Occipital lobe (tissue), 2 donors: ENCODE measurements around the gene MADCAM1. TPM values are rescaled to one million over a fixed set of nuclear protein-coding genes. Genes with fewer than 3 reads are reported as not detected.

ENCODE experiments used
- DNase-seq: peaks from one replicate; lab custom pipeline; 2025; lab: John Stamatoyannopoulos, UW
- total RNA-seq: library from RNA; depleted of rRNA; stranded (reverse); fragments of >200 nt; gene quantifications from one replicate; pipeline ENCODE4 v1.2.3, GENCODE V29; 2014

MADCAM1 gene
- total RNA-seq, 1 donor from 2014 or later = 0.16 TPM

- no peak for DNase-seq
Observed at GRCh38 chr19:508204-509150, 12.2 kb downstream of the MADCAM1 start.

GRCh38 chr19:510606-511100, 14.4 kb downstream of the MADCAM1 start:
- DNase-seq = peak; percentile 64

GRCh38 chr19:511101-511851, 15.0 kb downstream of the MADCAM1 start:
- peak; percentile 63 for DNase-seq

GRCh38 chr19:512547-513365, 16.5 kb downstream of the MADCAM1 start:
- DNase-seq = no peak

GRCh38 chr19:513368-514165, 17.3 kb downstream of the MADCAM1 start:
- no peak for DNase-seq

- no peak for DNase-seq
Observed at GRCh38 chr19:514166-514663, 17.9 kb downstream of the MADCAM1 start.

GRCh38 chr19:517721-518597, 21.7 kb downstream of the MADCAM1 start:
- no peak for DNase-seq

GRCh38 chr19:518598-519231, 22.4 kb downstream of the MADCAM1 start:
- DNase-seq = no peak

- DNase-seq = no peak
Observed at GRCh38 chr19:519449-519865, 23.2 kb downstream of the MADCAM1 start.

- no peak for DNase-seq
Observed at GRCh38 chr19:522726-523125, 26.4 kb downstream of the MADCAM1 start.

GRCh38 chr19:524062-524674, 27.9 kb downstream of the MADCAM1 start:
- DNase-seq = no peak

- no peak for DNase-seq
Observed at GRCh38 chr19:525029-525428, 28.7 kb downstream of the MADCAM1 start.

- no peak for DNase-seq
Observed at GRCh38 chr19:525857-526419, 29.7 kb downstream of the MADCAM1 start.

- DNase-seq = no peak
Observed at GRCh38 chr19:530134-531008, 34.1 kb downstream of the MADCAM1 start.

GRCh38 chr19:531009-531752, 34.9 kb downstream of the MADCAM1 start:
- peak; percentile 63 for DNase-seq
